ENCODE data around the gene CEP131. TPM values are rescaled to one million over a fixed set of nuclear protein-coding genes. Genes with fewer than 3 reads are reported as not detected.

CEP131 gene
- total RNA-seq, 6 experiments from 2014 or later = 1.5 to 4.3 (median 2.1) TPM

DNA sequence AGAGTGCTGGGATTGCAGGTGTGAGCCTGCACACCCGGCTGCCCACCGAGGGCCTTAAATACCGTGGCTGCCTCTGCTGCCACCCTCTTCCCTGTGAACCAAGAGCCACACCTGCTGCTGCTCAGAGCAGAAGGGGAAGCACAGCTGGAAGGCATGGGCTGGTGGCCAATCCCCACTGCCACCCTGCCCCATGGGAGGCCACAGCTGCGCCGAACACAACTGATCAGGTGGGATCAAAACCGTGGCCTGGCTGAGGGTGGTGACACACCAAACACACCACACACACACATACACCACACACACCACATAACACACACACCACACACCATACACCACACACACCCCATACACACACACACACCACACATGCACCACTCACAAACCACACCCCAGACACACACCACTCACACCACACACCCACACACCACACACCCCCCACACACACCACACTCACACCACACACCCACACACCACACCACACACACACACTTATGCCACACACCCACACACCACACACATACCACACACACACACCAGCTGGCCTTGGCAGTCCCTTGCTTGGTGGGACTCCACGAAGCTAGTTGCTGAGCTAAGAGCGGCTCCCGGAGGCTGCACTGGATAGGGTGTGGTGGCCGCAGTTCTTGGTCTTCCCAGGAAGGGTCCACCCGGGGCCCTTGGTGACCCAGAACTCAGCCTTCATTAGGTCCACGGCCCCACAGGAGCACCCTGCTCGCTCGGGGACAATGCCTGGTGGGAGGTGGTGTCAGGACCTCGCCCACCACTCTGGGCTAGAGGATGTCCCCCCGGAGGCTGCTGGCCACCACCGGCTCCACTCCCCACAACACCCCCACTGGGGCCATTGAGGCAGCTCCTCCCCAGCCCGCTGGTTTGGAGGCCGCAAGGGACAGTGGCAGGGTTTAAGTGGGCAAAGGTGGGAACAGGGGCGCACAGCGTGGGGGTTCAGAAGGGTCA lies 14.9 kb downstream of the CEP131 start:
- no peak overlapping the region for H3K27ac ChIP-seq
- no peaks in the 10 kb centered on the region for H3K36me3 ChIP-seq
- WGBS (ENCODE audit: insufficient coverage, low coverage, low lambda C conversion rate, missing lambda C conversion rate) = no CpG with 5 or more reads among the region's 21 CpGs
- no peak for DNase-seq
- no peak for ATAC-seq
- no peaks in the 10 kb centered on the region for H3K4me1 ChIP-seq
- TF ChIP-seq CTCF (IDR thresholded peaks at IDR 0.05) (no peak), POLR2A (IDR thresholded peaks at IDR 0.05) (no peak)
- no peaks in the 10 kb centered on the region for H3K9me3 ChIP-seq
- intact Hi-C loops (cut with DNase I) = no loop called here
- H3K27me3 ChIP-seq = no peaks in the 10 kb centered on the region
- H3K4me3 ChIP-seq = no peak overlapping the region

GRCh38 chr17:81206657-81207056 lies 16.1 kb downstream of the CEP131 start:
- 94% methylated on average over 7 of the region's 12 CpGs for WGBS (ENCODE audit: insufficient coverage, low coverage, low lambda C conversion rate, missing lambda C conversion rate)
- ATAC-seq (no peak), DNase-seq (no peak)
- TF ChIP-seq POLR2A (IDR thresholded peaks at IDR 0.05) (no peak), CTCF (IDR thresholded peaks at IDR 0.05) (no peak)
- Histone ChIP-seq H3K36me3 (no peaks in the 10 kb centered on the region), H3K9me3 (no peaks in the 10 kb centered on the region), H3K4me3 (no peak overlapping the region), H3K27ac (no peak overlapping the region), H3K4me1 (no peaks in the 10 kb centered on the region), H3K27me3 (no peaks in the 10 kb centered on the region)
- intact Hi-C loops (cut with DNase I) = no loop called here

DNA sequence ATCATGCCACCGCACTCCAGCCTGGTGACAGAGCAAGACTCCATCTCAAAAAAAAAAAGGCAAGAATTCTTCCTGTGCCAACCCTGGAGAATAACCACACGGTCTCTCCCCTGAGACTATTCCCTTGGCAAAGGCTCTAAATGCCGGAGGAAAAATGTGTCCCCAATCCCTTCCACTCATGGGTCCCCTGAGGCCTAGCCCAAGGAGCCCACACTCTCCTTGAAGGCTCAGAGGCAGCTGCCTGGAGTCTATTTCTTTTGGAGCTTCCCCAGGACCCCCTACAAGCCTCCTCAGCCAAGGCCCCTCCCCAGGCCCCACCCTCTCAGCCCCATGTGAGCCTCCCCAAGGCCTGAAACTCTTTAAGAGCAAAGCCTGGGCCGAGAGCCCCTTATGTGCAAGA lies 16.6 kb downstream of the CEP131 start:
- DNase-seq (no peak), ATAC-seq (no peak)
- H3K4me3 ChIP-seq = no peak overlapping the region
- TF ChIP-seq CTCF (IDR thresholded peaks at IDR 0.05) = no peak
- TF ChIP-seq POLR2A (IDR thresholded peaks at IDR 0.05) = no peak
- no peak overlapping the region for H3K27ac ChIP-seq
- H3K9me3 ChIP-seq = no peaks in the 10 kb centered on the region
- H3K36me3 ChIP-seq = no peaks in the 10 kb centered on the region
- intact Hi-C loops (cut with DNase I) = no loop called here
- no peaks in the 10 kb centered on the region for H3K27me3 ChIP-seq
- no peaks in the 10 kb centered on the region for H3K4me1 ChIP-seq
- no CpG with 5 or more reads among the region's 4 CpGs for WGBS (ENCODE audit: insufficient coverage, low coverage, low lambda C conversion rate, missing lambda C conversion rate)

DNA sequence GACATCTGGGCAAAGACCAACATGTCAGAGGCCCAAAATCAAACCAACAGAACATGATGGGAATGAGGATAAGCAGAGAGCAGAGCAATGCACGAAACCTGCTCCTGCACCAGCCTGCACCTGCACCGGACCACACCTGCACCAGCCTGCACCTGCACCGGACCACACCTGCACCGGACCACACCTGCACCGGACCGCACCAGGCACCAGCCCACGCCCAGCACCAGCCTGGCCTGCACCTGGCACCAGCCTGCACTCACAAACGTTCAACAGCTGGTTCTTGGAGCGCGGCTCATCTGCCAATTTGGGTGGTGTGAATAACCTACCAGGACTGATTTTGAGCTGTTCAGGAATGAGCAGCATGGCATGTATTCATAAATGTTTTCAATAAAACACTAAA lies 18.2 kb downstream of the CEP131 start:
- H3K36me3 ChIP-seq = no peaks in the 10 kb centered on the region
- H3K27me3 ChIP-seq = no peaks in the 10 kb centered on the region
- no peak for TF ChIP-seq POLR2A (IDR thresholded peaks at IDR 0.05)
- no peak for TF ChIP-seq CTCF (IDR thresholded peaks at IDR 0.05)
- no peaks in the 10 kb centered on the region for H3K4me1 ChIP-seq
- intact Hi-C loops (cut with DNase I) = no loop called here
- H3K4me3 ChIP-seq = no peak overlapping the region
- ATAC-seq = no peak
- no peak for DNase-seq
- WGBS (ENCODE audit: insufficient coverage, low coverage, low lambda C conversion rate, missing lambda C conversion rate) = 76% methylated on average over 5 of the region's 10 CpGs
- no peaks in the 10 kb centered on the region for H3K9me3 ChIP-seq
- no peak overlapping the region for H3K27ac ChIP-seq
